GM20000 (cell line): Measurements from ENCODE around the gene ZNF664.

Experiments used
- DNase-seq: peaks from one replicate; pipeline ENCODE4 v3.0.0; 2012; ENCODE audit warnings: low spot score
- CTCF ChIP-seq: IDR thresholded peaks from 2 replicates; pipeline ENCODE4 v1.5.1; 2012; ENCODE audit warnings: mild to moderate bottlenecking, control low read depth; ENCODE audit errors: extremely low read depth, missing control alignments

ZNF664 gene

DNA sequence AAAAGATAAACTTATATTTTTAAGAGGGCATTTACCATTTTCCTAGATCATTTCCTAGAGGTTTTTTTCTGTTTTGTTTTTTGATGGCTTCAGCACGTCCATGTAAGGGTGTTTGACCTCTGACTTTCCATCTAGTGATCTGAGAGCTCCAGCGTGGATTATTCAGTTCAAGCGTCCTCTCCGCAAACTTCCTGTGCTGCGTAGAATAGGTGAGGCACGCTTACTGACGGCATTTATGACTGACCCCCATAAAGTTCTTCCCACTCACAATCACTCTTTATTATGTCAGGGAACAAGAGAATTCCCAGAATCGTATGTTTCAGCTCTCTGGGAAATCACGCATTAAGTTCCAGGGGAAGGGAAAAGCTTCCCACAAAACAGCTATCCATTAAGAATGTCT, 16.8 kb upstream of the ZNF664 start:
- no peak for TF ChIP-seq CTCF
- DNase-seq: no peak

- TF ChIP-seq CTCF: no peak
- DNase-seq: no peak
These were observed 15.8 kb upstream of the ZNF664 start for GRCh38 chr12:123957196-123957595.

GRCh38 chr12:123958462-123958861, 14.6 kb upstream of the ZNF664 start:
- no peak for DNase-seq
- TF ChIP-seq CTCF: no peak

DNA sequence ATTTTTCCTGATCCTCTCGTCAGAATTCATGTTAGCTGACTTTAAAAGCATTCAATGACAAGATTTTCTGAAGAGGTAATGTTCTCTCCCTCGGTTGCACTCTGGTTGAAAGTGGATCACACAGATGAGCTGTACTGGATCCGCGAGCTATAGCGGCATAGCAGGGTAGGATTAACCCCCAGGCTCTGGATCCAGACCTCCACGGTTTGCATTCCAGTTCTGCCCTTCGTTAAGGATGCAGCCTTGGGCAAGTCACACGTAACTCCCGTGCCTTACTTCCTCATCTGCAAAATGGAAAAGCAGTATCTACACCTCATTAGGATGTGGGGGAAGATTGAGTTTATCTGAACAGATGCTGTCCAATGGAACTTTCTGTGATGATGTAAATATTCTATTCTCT, 14.1 kb upstream of the ZNF664 start:
- DNase-seq: no peak
- TF ChIP-seq CTCF: no peak

- no peak for TF ChIP-seq CTCF
- DNase-seq: no peak
These were observed 12.8 kb upstream of the ZNF664 start for GRCh38 chr12:123960029-123960735.

GRCh38 chr12:123960856-123961255, 12.2 kb upstream of the ZNF664 start:
- no peak for TF ChIP-seq CTCF
- DNase-seq: no peak

GRCh38 chr12:123961585-123962345, 11.2 kb upstream of the ZNF664 start:
- DNase-seq: no peak
- TF ChIP-seq CTCF: no peak
